ENCODE measurements around the gene FFAR1.

Gene FFAR1

GRCh38 chr19:35306473-35307246 lies 41.0 kb upstream of the FFAR1 start:
- Histone ChIP-seq H3K36me3 (ENCODE audit: insufficient read depth, low read length) (no peaks in the 10 kb centered on the region), H3K27ac (ENCODE audit: low read depth, low read length) (no peak overlapping the region), H3K4me3 (ENCODE audit: low read depth, low read length) (no peak overlapping the region), H3K27me3 (ENCODE audit: insufficient read depth, low read length) (no peaks in the 10 kb centered on the region), H3K79me2 (ENCODE audit: control insufficient read depth, insufficient read depth, low read length, unreplicated experiment) (no peaks in the 10 kb centered on the region), H3K4me1 (ENCODE audit: control insufficient read depth, insufficient read depth, low read length, unreplicated experiment) (no peaks in the 10 kb centered on the region), H2AFZ (ENCODE audit: low read length, unreplicated experiment) (no peak overlapping the region)

- Histone ChIP-seq H3K36me3 (ENCODE audit: insufficient read depth, low read length) (no peaks in the 10 kb centered on the region), H3K79me2 (ENCODE audit: control insufficient read depth, insufficient read depth, low read length, unreplicated experiment) (no peaks in the 10 kb centered on the region), H2AFZ (ENCODE audit: low read length, unreplicated experiment) (no peak overlapping the region), H3K27ac (ENCODE audit: low read depth, low read length) (no peak overlapping the region), H3K4me3 (ENCODE audit: low read depth, low read length) (no peak overlapping the region), H3K4me1 (ENCODE audit: control insufficient read depth, insufficient read depth, low read length, unreplicated experiment) (no peaks in the 10 kb centered on the region), H3K27me3 (ENCODE audit: insufficient read depth, low read length) (no peaks in the 10 kb centered on the region)
Measured at GRCh38 chr19:35307931-35308330, 39.8 kb upstream of the FFAR1 start.

GRCh38 chr19:35308910-35309309 lies 38.8 kb upstream of the FFAR1 start:
- Histone ChIP-seq H3K4me1 (ENCODE audit: control insufficient read depth, insufficient read depth, low read length, unreplicated experiment) (no peaks in the 10 kb centered on the region), H2AFZ (ENCODE audit: low read length, unreplicated experiment) (no peak overlapping the region), H3K4me3 (ENCODE audit: low read depth, low read length) (no peak overlapping the region), H3K79me2 (ENCODE audit: control insufficient read depth, insufficient read depth, low read length, unreplicated experiment) (no peaks in the 10 kb centered on the region), H3K27ac (ENCODE audit: low read depth, low read length) (no peak overlapping the region), H3K27me3 (ENCODE audit: insufficient read depth, low read length) (no peaks in the 10 kb centered on the region), H3K36me3 (ENCODE audit: insufficient read depth, low read length) (no peaks in the 10 kb centered on the region)

GRCh38 chr19:35309481-35310279 lies 38.0 kb upstream of the FFAR1 start:
- H3K27me3 ChIP-seq (ENCODE audit: insufficient read depth, low read length): no peaks in the 10 kb centered on the region
- no peaks in the 10 kb centered on the region for H3K36me3 ChIP-seq (ENCODE audit: insufficient read depth, low read length)
- no peaks in the 10 kb centered on the region for H3K4me1 ChIP-seq (ENCODE audit: control insufficient read depth, insufficient read depth, low read length, unreplicated experiment)
- no peak overlapping the region for H3K4me3 ChIP-seq (ENCODE audit: low read depth, low read length)
- no peaks in the 10 kb centered on the region for H3K79me2 ChIP-seq (ENCODE audit: control insufficient read depth, insufficient read depth, low read length, unreplicated experiment)
- H2AFZ ChIP-seq (ENCODE audit: low read length, unreplicated experiment): no peak overlapping the region
- H3K27ac ChIP-seq (ENCODE audit: low read depth, low read length): no peak overlapping the region

GRCh38 chr19:35310331-35310730 lies 37.4 kb upstream of the FFAR1 start:
- no peak overlapping the region for H2AFZ ChIP-seq (ENCODE audit: low read length, unreplicated experiment)

GRCh38 chr19:35310811-35311465 lies 36.8 kb upstream of the FFAR1 start:
- Histone ChIP-seq H3K36me3 (ENCODE audit: insufficient read depth, low read length) (no peaks in the 10 kb centered on the region), H3K27me3 (ENCODE audit: insufficient read depth, low read length) (no peaks in the 10 kb centered on the region), H2AFZ (ENCODE audit: low read length, unreplicated experiment) (no peak overlapping the region), H3K27ac (ENCODE audit: low read depth, low read length) (no peak overlapping the region), H3K4me1 (ENCODE audit: control insufficient read depth, insufficient read depth, low read length, unreplicated experiment) (no peaks in the 10 kb centered on the region), H3K4me3 (ENCODE audit: low read depth, low read length) (no peak overlapping the region), H3K79me2 (ENCODE audit: control insufficient read depth, insufficient read depth, low read length, unreplicated experiment) (no peaks in the 10 kb centered on the region)

More at GRCh38 chr19:35310331-35310730, 37.4 kb upstream of the FFAR1 start:
- Histone ChIP-seq H3K27ac (ENCODE audit: low read depth, low read length) (no peak overlapping the region), H3K4me3 (ENCODE audit: low read depth, low read length) (no peak overlapping the region), H3K79me2 (ENCODE audit: control insufficient read depth, insufficient read depth, low read length, unreplicated experiment) (no peaks in the 10 kb centered on the region), H3K27me3 (ENCODE audit: insufficient read depth, low read length) (no peaks in the 10 kb centered on the region), H3K36me3 (ENCODE audit: insufficient read depth, low read length) (no peaks in the 10 kb centered on the region), H3K4me1 (ENCODE audit: control insufficient read depth, insufficient read depth, low read length, unreplicated experiment) (no peaks in the 10 kb centered on the region)

GRCh38 chr19:35311901-35312665 lies 35.6 kb upstream of the FFAR1 start:
- no peak overlapping the region for H3K4me3 ChIP-seq (ENCODE audit: low read depth, low read length)
- H3K36me3 ChIP-seq (ENCODE audit: insufficient read depth, low read length): no peaks in the 10 kb centered on the region
- no peaks in the 10 kb centered on the region for H3K27me3 ChIP-seq (ENCODE audit: insufficient read depth, low read length)
- H2AFZ ChIP-seq (ENCODE audit: low read length, unreplicated experiment): no peak overlapping the region
- H3K27ac ChIP-seq (ENCODE audit: low read depth, low read length): no peak overlapping the region
- no peaks in the 10 kb centered on the region for H3K79me2 ChIP-seq (ENCODE audit: control insufficient read depth, insufficient read depth, low read length, unreplicated experiment)
- H3K4me1 ChIP-seq (ENCODE audit: control insufficient read depth, insufficient read depth, low read length, unreplicated experiment): no peaks in the 10 kb centered on the region

- no peak overlapping the region for H3K27ac ChIP-seq (ENCODE audit: low read depth, low read length)
Measured at GRCh38 chr19:35313587-35313986, 34.1 kb upstream of the FFAR1 start.

GRCh38 chr19:35314031-35314430 lies 33.7 kb upstream of the FFAR1 start:
- Histone ChIP-seq H3K4me1 (ENCODE audit: control insufficient read depth, insufficient read depth, low read length, unreplicated experiment) (peaks cover 8% of the 10 kb centered on the region), H3K36me3 (ENCODE audit: insufficient read depth, low read length) (no peaks in the 10 kb centered on the region), H3K79me2 (ENCODE audit: control insufficient read depth, insufficient read depth, low read length, unreplicated experiment) (no peaks in the 10 kb centered on the region), H3K27ac (ENCODE audit: low read depth, low read length) (no peak overlapping the region), H2AFZ (ENCODE audit: low read length, unreplicated experiment) (no peak overlapping the region), H3K4me3 (ENCODE audit: low read depth, low read length) (no peak overlapping the region), H3K27me3 (ENCODE audit: insufficient read depth, low read length) (no peaks in the 10 kb centered on the region)

More at GRCh38 chr19:35313587-35313986, 34.1 kb upstream of the FFAR1 start:
- Histone ChIP-seq H3K4me3 (ENCODE audit: low read depth, low read length) (no peak overlapping the region), H3K79me2 (ENCODE audit: control insufficient read depth, insufficient read depth, low read length, unreplicated experiment) (no peaks in the 10 kb centered on the region), H3K4me1 (ENCODE audit: control insufficient read depth, insufficient read depth, low read length, unreplicated experiment) (peaks cover 4% of the 10 kb centered on the region), H3K36me3 (ENCODE audit: insufficient read depth, low read length) (no peaks in the 10 kb centered on the region), H3K27me3 (ENCODE audit: insufficient read depth, low read length) (no peaks in the 10 kb centered on the region), H2AFZ (ENCODE audit: low read length, unreplicated experiment) (no peak overlapping the region)

- H3K79me2 ChIP-seq (ENCODE audit: control insufficient read depth, insufficient read depth, low read length, unreplicated experiment): no peaks in the 10 kb centered on the region
- H3K36me3 ChIP-seq (ENCODE audit: insufficient read depth, low read length): no peaks in the 10 kb centered on the region
- H2AFZ ChIP-seq (ENCODE audit: low read length, unreplicated experiment): no peak overlapping the region
- H3K4me1 ChIP-seq (ENCODE audit: control insufficient read depth, insufficient read depth, low read length, unreplicated experiment): peaks cover 13% of the 10 kb centered on the region
- no peak overlapping the region for H3K4me3 ChIP-seq (ENCODE audit: low read depth, low read length)
- no peaks in the 10 kb centered on the region for H3K27me3 ChIP-seq (ENCODE audit: insufficient read depth, low read length)
- H3K27ac ChIP-seq (ENCODE audit: low read depth, low read length): no peak overlapping the region
Measured at GRCh38 chr19:35314858-35315470, 32.7 kb upstream of the FFAR1 start.

Measured in ACC112 (cell line).